Caco-2 (cell line): ENCODE results near the gene KRT81. TPM values are rescaled to one million over a fixed set of nuclear protein-coding genes. Genes with fewer than 3 reads are reported as not detected.

ENCODE experiments used
- BruUV-seq: library from RNA; stranded (reverse); fragments of 400-500 nt; replicated peaks from 2 replicates; lab custom pipeline; 2021; lab: Mats Ljungman, UMichigan
- CTCF ChIA-PET: fragments of 300-600 bp; sonication (Branson Sonifier 250); formaldehyde crosslinking; loops from one replicate; lab custom pipeline; 2022; ENCODE audit warnings: antibody characterized with exemption; lab: Charles Lee
- POLR2A ChIA-PET: fragments of 300-600 bp; sonication (Branson Sonifier 250); formaldehyde crosslinking; loops from one replicate; lab custom pipeline; 2022; ENCODE audit warnings: antibody characterized with exemption; lab: Charles Lee
- DNase-seq, 2 experiments: peaks; one replicate each; pipeline versions ENCODE4 v3.0.0 to v3.0.0-alpha.2; 2020 to 2022
- H3K27me3 ChIP-seq: replicated peaks from 2 replicates; pipeline ENCODE4 v1.6.0; 2011; ENCODE audit warnings: low read length; ENCODE audit not compliant: control insufficient read depth, insufficient read depth
- H3K36me3 ChIP-seq: 2 replicates; pipeline ENCODE4 v1.5.1; 2011; ENCODE audit warnings: low read length; ENCODE audit not compliant: control insufficient read depth, insufficient read depth
- H3K4me1 ChIP-seq: fragments of 250-450 bp; sonication (Bioruptor Pico); 2 replicates; pipeline ENCODE4 v1.5.1; 2020; ENCODE audit warnings: mild to moderate bottlenecking
- H3K4me3 ChIP-seq: 2 replicates; pipeline ENCODE4 v1.5.1; 2011; ENCODE audit warnings: low read depth, mild to moderate bottlenecking, control low read depth, low read length
- H3K9me3 ChIP-seq: fragments of 250-450 bp; sonication (Bioruptor Pico); 2 replicates; pipeline ENCODE4 v1.5.1; 2020; ENCODE audit warnings: mild to moderate bottlenecking, moderate library complexity
- H3K27ac Mint-ChIP-seq: one replicate; pipeline ENCODE4 v1.8.0; 2022; ENCODE audit warnings: mixed read lengths; ENCODE audit not compliant: unreplicated experiment
- H3K27me3 Mint-ChIP-seq: one replicate; pipeline ENCODE4 v1.8.0; 2022; ENCODE audit warnings: mixed read lengths; ENCODE audit not compliant: insufficient read depth, unreplicated experiment
- H3K36me3 Mint-ChIP-seq: one replicate; pipeline ENCODE4 v1.8.0; 2022; ENCODE audit warnings: mild to moderate bottlenecking, mixed read lengths; ENCODE audit not compliant: insufficient read depth, unreplicated experiment
- H3K4me1 Mint-ChIP-seq: one replicate; pipeline ENCODE4 v1.8.0; 2022; ENCODE audit warnings: low read depth, mixed read lengths; ENCODE audit not compliant: unreplicated experiment
- H3K4me3 Mint-ChIP-seq: one replicate; pipeline ENCODE4 v1.8.0; 2022; ENCODE audit warnings: mild to moderate bottlenecking, moderate library complexity, mixed read lengths; ENCODE audit not compliant: unreplicated experiment
- H3K9me3 Mint-ChIP-seq: one replicate; pipeline ENCODE4 v1.8.0; 2022; ENCODE audit warnings: mixed read lengths; ENCODE audit not compliant: unreplicated experiment
- CTCF ChIP-seq, 2 experiments: fragments of 200-600 bp in 1 of 2; IDR thresholded peaks; 1 replicate in 1 of 2; 2 replicates in 1 of 2; pipeline versions ENCODE4 v1.5.1 to v1.8.0; 2011 to 2022; ENCODE audit warnings: antibody characterized with exemption in 1 of 2, control low read depth in 1 of 2, inconsistent platforms in 1 of 2, low read depth in 1 of 2, low read length in 1 of 2, mild to moderate bottlenecking in 1 of 2, moderate library complexity in 1 of 2; ENCODE audit not compliant: insufficient read depth in 1 of 2, severe bottlenecking in 1 of 2, unreplicated experiment in 1 of 2
- intact Hi-C: fragments of 100-400 bp; cut with micrococcal nuclease; formaldehyde crosslinking; loops from one replicate; pipeline ENCODE4 v1.10.0; 2022; ENCODE audit not compliant: unreplicated experiment
- total RNA-seq: library from RNA; stranded (reverse); gene quantifications from 2 replicates; pipeline ENCODE4 v1.2.3, GENCODE V29; 2022

KRT81 gene
- total RNA-seq, 1 experiment from 2014 or later: 0.45 TPM

DNA sequence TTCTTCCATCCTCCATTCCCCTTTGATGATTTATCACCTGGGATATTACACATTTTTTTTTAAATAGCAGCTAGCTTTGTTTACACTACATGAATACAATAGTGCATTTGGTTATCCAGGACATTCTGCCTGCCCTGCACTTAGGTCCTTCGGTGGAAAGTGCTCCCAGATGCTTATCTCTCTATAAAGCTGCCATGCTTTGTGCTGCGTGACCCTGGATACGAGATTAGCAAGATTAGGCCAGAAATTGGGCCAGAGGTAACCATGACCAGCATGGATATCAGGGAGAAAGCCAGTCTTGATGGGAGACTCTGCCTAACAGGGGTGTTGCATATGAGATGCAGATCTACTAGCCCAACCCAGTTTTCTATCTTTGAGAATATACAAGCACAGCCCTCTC, 42.0 kb upstream of the KRT81 start:
- CTCF ChIA-PET: interaction anchor here (0.7 kb wide), 2 partner anchors 177 to 212 kb away, joined by 3 to 5 read pairs; no protein-coding TSS in a partner anchor
- Histone ChIP-seq H3K27me3 (no peaks in the 10 kb centered on the region), H3K4me1 (peaks cover 8% of the 10 kb centered on the region), H3K9me3 (no peaks in the 10 kb centered on the region), H3K4me3 (no peak overlapping the region), H3K36me3 (no peaks in the 10 kb centered on the region)
- DNase-seq: peak in 1 of 2 experiments; percentile 23
- Mint-ChIP-seq H3K27ac (no peak overlapping the region), H3K9me3 (peaks cover 10% of the 10 kb centered on the region), H3K4me3 (no peak overlapping the region), H3K27me3 (no peaks in the 10 kb centered on the region), H3K4me1 (peaks cover 6% of the 10 kb centered on the region), H3K36me3 (no peaks in the 10 kb centered on the region)
- TF ChIP-seq CTCF (IDR thresholded peaks at IDR 0.05; ENCODE audit: insufficient read depth in 1 of 2, low read depth in 1 of 2, low read length in 1 of 2, severe bottlenecking in 1 of 2, unreplicated experiment in 1 of 2): no peak
- POLR2A ChIA-PET: no interaction called here
- BruUV-seq: no TSS peak
- intact Hi-C loops: no loop called here

- H3K27me3 ChIP-seq: no peaks in the 10 kb centered on the region
- H3K9me3 Mint-ChIP-seq: peaks cover 10% of the 10 kb centered on the region
- H3K36me3 ChIP-seq: no peaks in the 10 kb centered on the region
- no peak overlapping the region for H3K4me3 ChIP-seq
- ChIA-PET CTCF (interaction anchor here (1.2 kb wide), 1 partner anchor 24 kb away, joined by 6 read pairs; no protein-coding TSS in a partner anchor), POLR2A (no interaction called here)
- BruUV-seq: no TSS peak
- DNase-seq: no peak
- no peak for TF ChIP-seq CTCF (IDR thresholded peaks at IDR 0.05; ENCODE audit: insufficient read depth in 1 of 2, low read depth in 1 of 2, low read length in 1 of 2, severe bottlenecking in 1 of 2, unreplicated experiment in 1 of 2)
- H3K9me3 ChIP-seq: no peaks in the 10 kb centered on the region
- no peaks in the 10 kb centered on the region for H3K36me3 Mint-ChIP-seq
- peaks cover 8% of the 10 kb centered on the region for H3K4me1 ChIP-seq
- H3K4me3 Mint-ChIP-seq: no peak overlapping the region
- no peak overlapping the region for H3K27ac Mint-ChIP-seq
- peaks cover 6% of the 10 kb centered on the region for H3K4me1 Mint-ChIP-seq
- intact Hi-C loops: no loop called here
- H3K27me3 Mint-ChIP-seq: no peaks in the 10 kb centered on the region
Measured at GRCh38 chr12:52332381-52332780, 41.0 kb upstream of the KRT81 start.

GRCh38 chr12:52331833-52332232, 40.5 kb upstream of the KRT81 start:
- H3K27me3 ChIP-seq: no peaks in the 10 kb centered on the region
- Mint-ChIP-seq H3K36me3 (no peaks in the 10 kb centered on the region), H3K27ac (no peak overlapping the region), H3K9me3 (peaks cover 7% of the 10 kb centered on the region), H3K27me3 (no peaks in the 10 kb centered on the region), H3K4me3 (no peak overlapping the region), H3K4me1 (peaks cover 6% of the 10 kb centered on the region)
- no TSS peak for BruUV-seq
- ChIA-PET CTCF (interaction anchor here (1.2 kb wide), 1 partner anchor 24 kb away, joined by 6 read pairs; no protein-coding TSS in a partner anchor), POLR2A (no interaction called here)
- no peaks in the 10 kb centered on the region for H3K9me3 ChIP-seq
- no peak overlapping the region for H3K4me3 ChIP-seq
- H3K36me3 ChIP-seq: no peaks in the 10 kb centered on the region
- DNase-seq: no peak
- peaks cover 8% of the 10 kb centered on the region for H3K4me1 ChIP-seq
- intact Hi-C loops: no loop called here
- no peak for TF ChIP-seq CTCF (IDR thresholded peaks at IDR 0.05; ENCODE audit: insufficient read depth in 1 of 2, low read depth in 1 of 2, low read length in 1 of 2, severe bottlenecking in 1 of 2, unreplicated experiment in 1 of 2)
